ENCODE data around the gene MAP3K14.

DNA sequence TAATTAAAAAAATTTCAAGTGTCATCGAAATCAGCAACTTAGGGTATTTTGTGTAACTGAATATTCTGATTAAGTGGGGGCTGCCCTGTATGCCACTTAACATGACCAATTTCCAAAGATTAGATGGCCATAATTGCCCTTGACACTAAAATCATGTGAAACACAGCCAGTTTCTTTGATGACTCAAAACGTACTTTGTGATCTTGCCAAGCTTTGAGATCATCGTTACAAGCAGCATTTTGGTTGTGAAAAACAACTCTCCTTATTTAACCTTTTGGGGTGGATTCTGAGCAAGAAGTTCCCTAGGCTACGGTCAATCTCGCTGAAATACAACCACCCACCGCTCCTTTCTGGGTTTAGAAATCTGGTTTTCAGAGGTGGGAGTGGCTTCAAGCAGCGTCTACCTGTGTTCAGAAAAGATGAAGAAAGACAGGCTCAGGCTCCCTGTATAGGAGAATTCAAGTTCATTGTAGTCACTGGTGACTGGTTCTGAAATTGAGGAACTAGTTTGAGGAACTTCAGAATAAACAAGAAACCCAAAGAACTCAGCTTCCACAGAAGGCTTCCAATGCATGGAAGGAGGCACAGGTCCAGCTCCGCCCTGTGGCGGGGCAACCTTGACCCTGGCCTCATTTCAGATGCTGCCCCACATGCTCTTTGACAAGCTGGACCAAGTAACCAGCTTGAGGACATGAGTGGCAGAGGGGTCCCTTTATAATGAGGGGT is 9.4 kb downstream of the MAP3K14 start:
- no peak for TF ChIP-seq CTCF (IDR thresholded peaks at IDR 0.05)
- TF ChIP-seq TCF12 (IDR thresholded peaks at IDR 0.05) = peak; percentile 73
- no peak for TF ChIP-seq TAF1 (IDR thresholded peaks at IDR 0.05; ENCODE audit: borderline replicate concordance, low read depth, low read length)
- no peak for TF ChIP-seq RAD21 (IDR thresholded peaks at IDR 0.05; ENCODE audit: low read length)
- TF ChIP-seq POLR2AphosphoS5 (IDR thresholded peaks at IDR 0.05; ENCODE audit: low read depth, low read length) = peak; percentile 76; the same call in 1 of the 2 replicates
- TF ChIP-seq MXI1 (IDR thresholded peaks at IDR 0.05; ENCODE audit: low read depth, low read length) = no peak
- no peak for TF ChIP-seq GABPA (IDR thresholded peaks at IDR 0.05; ENCODE audit: low read depth)
- peak in 1 of 2 experiments; percentile 68; a peak in 2 of 4 replicates for TF ChIP-seq EP300 (IDR thresholded peaks at IDR 0.05; ENCODE audit: borderline replicate concordance in 1 of 2, low read depth in 1 of 2, low read length in 1 of 2)
- TF ChIP-seq, protein P1, sequence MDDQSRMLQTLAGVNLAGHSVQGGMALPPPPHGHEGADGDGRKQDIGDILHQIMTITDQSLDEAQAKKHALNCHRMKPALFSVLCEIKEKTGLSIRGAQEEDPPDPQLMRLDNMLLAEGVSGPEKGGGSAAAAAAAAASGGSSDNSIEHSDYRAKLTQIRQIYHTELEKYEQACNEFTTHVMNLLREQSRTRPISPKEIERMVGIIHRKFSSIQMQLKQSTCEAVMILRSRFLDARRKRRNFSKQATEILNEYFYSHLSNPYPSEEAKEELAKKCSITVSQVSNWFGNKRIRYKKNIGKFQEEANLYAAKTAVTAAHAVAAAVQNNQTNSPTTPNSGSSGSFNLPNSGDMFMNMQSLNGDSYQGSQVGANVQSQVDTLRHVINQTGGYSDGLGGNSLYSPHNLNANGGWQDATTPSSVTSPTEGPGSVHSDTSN (IDR thresholded peaks at IDR 0.05) = peak; percentile 94
- TF ChIP-seq, protein P2, sequence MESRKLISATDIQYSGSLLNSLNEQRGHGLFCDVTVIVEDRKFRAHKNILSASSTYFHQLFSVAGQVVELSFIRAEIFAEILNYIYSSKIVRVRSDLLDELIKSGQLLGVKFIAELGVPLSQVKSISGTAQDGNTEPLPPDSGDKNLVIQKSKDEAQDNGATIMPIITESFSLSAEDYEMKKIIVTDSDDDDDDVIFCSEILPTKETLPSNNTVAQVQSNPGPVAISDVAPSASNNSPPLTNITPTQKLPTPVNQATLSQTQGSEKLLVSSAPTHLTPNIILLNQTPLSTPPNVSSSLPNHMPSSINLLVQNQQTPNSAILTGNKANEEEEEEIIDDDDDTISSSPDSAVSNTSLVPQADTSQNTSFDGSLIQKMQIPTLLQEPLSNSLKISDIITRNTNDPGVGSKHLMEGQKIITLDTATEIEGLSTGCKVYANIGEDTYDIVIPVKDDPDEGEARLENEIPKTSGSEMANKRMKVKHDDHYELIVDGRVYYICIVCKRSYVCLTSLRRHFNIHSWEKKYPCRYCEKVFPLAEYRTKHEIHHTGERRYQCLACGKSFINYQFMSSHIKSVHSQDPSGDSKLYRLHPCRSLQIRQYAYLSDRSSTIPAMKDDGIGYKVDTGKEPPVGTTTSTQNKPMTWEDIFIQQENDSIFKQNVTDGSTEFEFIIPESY (IDR thresholded peaks at IDR 0.05; ENCODE audit: borderline replicate concordance, low read depth) = no peak

Data from SK-N-SH (cell line).